H1 (cell line): ENCODE data around the gene SF3B1. TPM values are rescaled to one million over a fixed set of nuclear protein-coding genes. Genes with fewer than 3 reads are reported as not detected.

ENCODE experiments used
- BCL11A ChIP-seq, 2 experiments: IDR thresholded peaks; one replicate each; pipeline ENCODE4 v1.6.1; 2011; ENCODE audit warnings: low read depth in 2 of 2, low read length in 2 of 2, mild to moderate bottlenecking in 2 of 2
- HDAC2 ChIP-seq, 2 experiments: fragments of 300-600 bp in 1 of 2; sonication (generic) in 1 of 2; IDR thresholded peaks; 2 replicates each; pipeline ENCODE4 v1.6.1; 2011 to 2012; ENCODE audit warnings: low read depth in 2 of 2, low read length in 2 of 2, mild to moderate bottlenecking in 2 of 2, moderate library complexity in 2 of 2, borderline replicate concordance in 1 of 2, inconsistent platforms in 1 of 2
- RXRA ChIP-seq: IDR thresholded peaks from 2 replicates; pipeline ENCODE4 v1.6.1; 2011; ENCODE audit warnings: low read depth, mild to moderate bottlenecking, low read length, moderate library complexity; ENCODE audit not compliant: insufficient read depth
- SIRT6 ChIP-seq: IDR thresholded peaks from one replicate; pipeline ENCODE4 v1.7.1; 2012; ENCODE audit warnings: low read length, inconsistent platforms
- TCF12 ChIP-seq: IDR thresholded peaks from 2 replicates; pipeline ENCODE4 v1.6.1; 2011; ENCODE audit warnings: low read depth, mild to moderate bottlenecking, low read length
- ZNF274 ChIP-seq: IDR thresholded peaks from 2 replicates; pipeline ENCODE4 v1.7.0; 2012; ENCODE audit warnings: low read length, borderline replicate concordance; ENCODE audit errors: extremely low read depth
- polyA plus RNA-seq, 7 experiments: library from polyadenylated mRNA; depleted of rRNA in 3 of 7; stranded (reverse) in 5 of 7; unstranded in 2 of 7; fragments of >200 nt in 5 of 7; fragments of 200-250 nt in 2 of 7; gene quantifications; 1 replicate in 5 of 7; 2 replicates in 1 of 7; 4 replicates in 1 of 7; pipeline versions ENCODE4 v1.2.1 to v1.2.3, GENCODE V29; 2011 to 2013; ENCODE audit warnings: missing spikeins in 2 of 7, mixed read lengths in 2 of 7
- total RNA-seq: library from RNA; stranded (reverse); fragmentation: NEBNext Ultra II Directional; extraction: Animal tissue kit (Norgen Biotek cat#: 25700); gene quantifications from 2 replicates; pipeline ENCODE4 v1.2.1, GENCODE V29; 2021

SF3B1 gene
- total and polyA plus RNA-seq, 2 of the 8 experiments (the other 6 are each of a cell fraction or from before 2014, with no cell fraction given): 320 to 403 TPM

- no peak for TF ChIP-seq TCF12
- TF ChIP-seq HDAC2 (IDR thresholded peaks at IDR 0.05; ENCODE audit: borderline replicate concordance in 1 of 2, low read depth in 2 of 2, low read length in 2 of 2): no peak
- no peak for TF ChIP-seq SIRT6
- no peak for TF ChIP-seq RXRA
- TF ChIP-seq BCL11A (IDR thresholded peaks at IDR 0.05; ENCODE audit: low read depth in 2 of 2, low read length in 2 of 2): no peak
- TF ChIP-seq ZNF274: no peak
These were observed 7.9 kb downstream of the SF3B1 start (continued) for GRCh38 chr2:197426723-197427603.
